Ascending aorta (tissue), 2 donors: Measurements from ENCODE around the gene VWA1. TPM values are rescaled to one million over a fixed set of nuclear protein-coding genes. Genes with fewer than 3 reads are reported as not detected.
"Not testable (repeated sequence)": the region's sequence is repeated elsewhere in the genome, so short reads cannot be mapped to it uniquely, and the experiment has no call there.

Experiments used
- DNase-seq, 2 donors: peaks; one replicate each; pipeline ENCODE4 v3.0.0-alpha.2; 2019; ENCODE audit warnings: low spot score in 2 of 2
- H3K27ac ChIP-seq, 2 donors: fragments of 200-600 bp; sonication (generic); one replicate each; pipeline ENCODE4 v1.5.1; 2016 to 2017; ENCODE audit warnings: mild to moderate bottlenecking in 1 of 2
- H3K27me3 ChIP-seq: fragments of 200-600 bp; sonication (generic); one replicate; pipeline ENCODE4 v1.5.1; 2017
- H3K36me3 ChIP-seq, 2 donors: fragments of 200-600 bp; sonication (generic); one replicate each; pipeline ENCODE4 v1.5.1; 2016
- H3K4me1 ChIP-seq, 2 donors: fragments of 200-600 bp; sonication (generic); one replicate each; pipeline ENCODE4 v1.5.1; 2016 to 2017; ENCODE audit warnings: mild to moderate bottlenecking in 1 of 2
- H3K4me3 ChIP-seq, 2 donors: fragments of 200-600 bp; sonication (generic); one replicate each; pipeline ENCODE4 v1.5.1; 2016 to 2017; ENCODE audit warnings: mild to moderate bottlenecking in 1 of 2
- H3K9me3 ChIP-seq, 2 donors: fragments of 200-600 bp; sonication (generic); one replicate each; pipeline ENCODE4 v1.5.1; 2016
- intact Hi-C: fragments of 100-400 bp; cut with DNase I; formaldehyde crosslinking; loops from one replicate; pipeline ENCODE4 v1.15.1; 2023
- total RNA-seq: library from RNA; depleted of rRNA; stranded (reverse); fragments of >200 nt; gene quantifications from one replicate; pipeline ENCODE4 v1.1.0, GENCODE V29; 2016
- TF ChIP-seq, protein P1 (sequence below), 3 experiments: fragments of 200-600 bp in 2 of 3; fragments of 450-650 bp in 1 of 3; sonication (generic) in 2 of 3; IDR thresholded peaks; one replicate each; pipeline ENCODE4 v1.5.1; 2016 to 2019; ENCODE audit warnings: antibody characterized with exemption in 3 of 3, mild to moderate bottlenecking in 1 of 3, moderate library complexity in 1 of 3

VWA1 gene
- total RNA-seq, 1 donor from 2014 or later: 79.0 TPM

DNA sequence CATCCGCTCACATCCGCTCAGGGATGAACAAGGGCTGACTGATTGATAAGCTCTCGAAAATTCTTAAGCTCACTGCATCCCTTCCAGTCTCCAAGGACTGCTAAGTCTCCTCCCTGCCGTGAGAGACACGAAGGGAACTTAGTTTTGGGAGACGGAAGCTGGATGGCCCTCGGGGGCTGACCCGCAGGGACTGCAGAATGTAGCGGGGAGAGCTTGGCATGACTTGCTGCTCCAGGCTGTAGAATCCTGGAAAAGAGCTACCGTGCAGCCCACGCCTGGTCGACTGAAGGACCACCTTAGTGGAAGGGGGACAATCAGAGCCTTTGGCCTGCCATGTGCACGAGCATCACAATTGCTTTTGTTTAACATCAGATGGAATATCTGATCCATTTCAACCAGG, 19.7 kb upstream of the VWA1 start:
- DNase-seq: no peak
- H3K4me3 ChIP-seq: no peak overlapping the region
- no peaks in the 10 kb centered on the region for H3K9me3 ChIP-seq
- TF ChIP-seq, protein P1, sequence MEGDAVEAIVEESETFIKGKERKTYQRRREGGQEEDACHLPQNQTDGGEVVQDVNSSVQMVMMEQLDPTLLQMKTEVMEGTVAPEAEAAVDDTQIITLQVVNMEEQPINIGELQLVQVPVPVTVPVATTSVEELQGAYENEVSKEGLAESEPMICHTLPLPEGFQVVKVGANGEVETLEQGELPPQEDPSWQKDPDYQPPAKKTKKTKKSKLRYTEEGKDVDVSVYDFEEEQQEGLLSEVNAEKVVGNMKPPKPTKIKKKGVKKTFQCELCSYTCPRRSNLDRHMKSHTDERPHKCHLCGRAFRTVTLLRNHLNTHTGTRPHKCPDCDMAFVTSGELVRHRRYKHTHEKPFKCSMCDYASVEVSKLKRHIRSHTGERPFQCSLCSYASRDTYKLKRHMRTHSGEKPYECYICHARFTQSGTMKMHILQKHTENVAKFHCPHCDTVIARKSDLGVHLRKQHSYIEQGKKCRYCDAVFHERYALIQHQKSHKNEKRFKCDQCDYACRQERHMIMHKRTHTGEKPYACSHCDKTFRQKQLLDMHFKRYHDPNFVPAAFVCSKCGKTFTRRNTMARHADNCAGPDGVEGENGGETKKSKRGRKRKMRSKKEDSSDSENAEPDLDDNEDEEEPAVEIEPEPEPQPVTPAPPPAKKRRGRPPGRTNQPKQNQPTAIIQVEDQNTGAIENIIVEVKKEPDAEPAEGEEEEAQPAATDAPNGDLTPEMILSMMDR (IDR thresholded peaks at IDR 0.05): no peak
- H3K27ac ChIP-seq: no peak overlapping the region
- no peaks in the 10 kb centered on the region for H3K36me3 ChIP-seq
- intact Hi-C loops: no loop called here
- H3K4me1 ChIP-seq: no peaks in the 10 kb centered on the region
- H3K27me3 ChIP-seq: no peaks in the 10 kb centered on the region

DNA sequence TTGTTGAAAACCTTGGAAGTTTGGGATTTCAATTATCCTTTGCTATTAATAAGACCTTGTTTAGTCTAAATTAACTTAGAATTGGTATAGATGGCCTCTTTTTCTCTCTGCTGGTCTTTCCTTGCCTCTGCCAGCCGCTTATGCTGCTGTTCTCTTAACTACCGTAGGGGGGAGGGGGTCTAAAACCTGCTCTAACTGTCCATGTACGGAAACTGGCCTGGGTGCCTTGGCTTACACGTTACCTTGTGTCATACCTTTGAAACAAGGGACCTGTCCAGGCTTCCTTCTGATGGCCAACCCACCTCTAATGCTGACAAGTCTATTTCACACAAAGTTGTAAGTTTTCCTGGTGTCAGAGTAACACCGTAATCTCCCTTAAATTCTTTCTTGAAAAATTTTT, 18.1 kb upstream of the VWA1 start:
- not testable (repeated sequence) for H3K36me3 ChIP-seq

DNA sequence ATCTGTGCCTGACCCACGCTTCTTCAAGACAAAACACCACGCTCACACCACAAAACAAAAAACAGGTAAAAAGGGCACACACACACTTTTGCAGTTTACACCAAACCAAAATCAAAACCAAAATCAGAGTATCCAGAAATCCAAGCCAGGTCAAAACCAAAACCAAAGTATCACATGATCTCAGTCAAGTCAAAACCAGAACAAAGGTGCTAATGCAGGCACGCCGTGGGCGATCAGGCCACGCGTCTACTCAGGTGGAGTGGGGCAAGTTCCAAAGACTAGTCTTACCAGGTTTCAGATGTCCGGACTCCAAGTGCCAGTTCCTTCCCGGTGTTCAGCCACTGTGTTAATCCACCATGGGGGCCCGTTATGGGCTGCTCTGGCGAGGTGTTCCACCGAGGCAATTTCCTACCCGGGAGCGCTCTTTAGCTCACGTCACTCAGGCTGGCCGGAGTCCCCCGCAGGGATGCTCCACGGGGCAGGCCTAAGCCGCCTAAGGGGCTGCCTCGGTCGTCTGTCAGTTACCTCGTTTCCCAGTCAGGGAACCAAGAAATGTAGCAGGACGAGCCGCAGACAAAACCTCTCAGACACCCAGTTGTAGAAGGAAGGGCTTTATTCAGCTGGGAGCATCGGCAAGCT, 17.5 kb upstream of the VWA1 start:
- H3K27me3 ChIP-seq, H3K36me3 ChIP-seq, H3K27ac ChIP-seq, DNase-seq, H3K4me1 ChIP-seq, H3K4me3 ChIP-seq, H3K9me3 ChIP-seq, intact Hi-C loops: not testable (repeated sequence)

More for the DNA sequence above, 18.1 kb upstream of the VWA1 start:
- H3K4me3 ChIP-seq, H3K4me1 ChIP-seq, H3K9me3 ChIP-seq, H3K27me3 ChIP-seq, H3K27ac ChIP-seq, DNase-seq, intact Hi-C loops: not testable (repeated sequence)

DNA sequence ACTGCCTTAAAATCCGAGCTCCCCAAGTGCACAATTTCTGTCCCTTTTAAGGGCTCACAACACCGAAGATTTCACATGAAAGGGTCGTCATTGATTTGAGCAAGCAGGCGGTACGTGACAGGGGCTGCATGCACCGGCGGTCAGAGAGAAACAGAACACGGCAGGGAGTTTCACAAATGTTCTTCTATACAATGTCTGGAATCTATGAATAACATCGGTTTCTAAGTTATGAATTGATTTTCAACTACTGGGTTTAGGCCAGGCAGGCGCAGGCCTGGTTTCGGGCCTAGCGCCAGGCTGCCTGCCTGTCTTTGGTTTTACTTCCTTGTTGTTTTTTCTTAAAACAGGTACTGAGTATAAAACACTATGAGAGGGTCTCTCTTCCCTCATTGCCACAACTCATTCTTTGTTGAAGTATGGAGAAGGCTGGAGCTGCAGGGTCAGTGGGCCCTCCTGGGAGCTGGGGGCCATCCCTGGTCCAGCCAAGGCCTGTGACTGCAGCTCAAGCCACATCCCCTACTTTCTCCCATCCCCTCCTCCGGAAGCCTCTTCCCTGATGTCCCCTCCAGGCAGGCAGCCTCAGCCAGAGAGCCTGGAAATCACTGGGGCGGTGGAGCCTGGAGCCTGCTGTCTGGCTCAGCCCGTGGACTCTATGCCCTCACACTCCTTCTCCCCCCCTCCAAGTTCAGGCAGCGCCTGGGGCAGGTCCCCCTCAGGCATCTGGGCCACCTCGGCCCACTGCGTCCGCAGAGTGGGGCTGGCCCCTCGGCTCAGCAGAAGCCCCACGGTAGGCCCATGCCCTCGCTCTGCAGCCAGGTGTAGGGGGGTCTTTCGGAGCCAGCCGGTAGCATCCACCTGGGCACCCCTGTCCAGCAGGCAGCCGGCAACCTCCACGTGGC, 16.8 kb upstream of the VWA1 start:
- no peak overlapping the region for H3K4me3 ChIP-seq
- H3K36me3 ChIP-seq: no peaks in the 10 kb centered on the region
- DNase-seq: no peak
- H3K27ac ChIP-seq: no peak overlapping the region
- H3K9me3 ChIP-seq: no peaks in the 10 kb centered on the region
- no peaks in the 10 kb centered on the region for H3K27me3 ChIP-seq
- intact Hi-C loops: no loop called here
- no peaks in the 10 kb centered on the region for H3K4me1 ChIP-seq
- TF ChIP-seq, protein P1 (IDR thresholded peaks at IDR 0.05): no peak

DNA sequence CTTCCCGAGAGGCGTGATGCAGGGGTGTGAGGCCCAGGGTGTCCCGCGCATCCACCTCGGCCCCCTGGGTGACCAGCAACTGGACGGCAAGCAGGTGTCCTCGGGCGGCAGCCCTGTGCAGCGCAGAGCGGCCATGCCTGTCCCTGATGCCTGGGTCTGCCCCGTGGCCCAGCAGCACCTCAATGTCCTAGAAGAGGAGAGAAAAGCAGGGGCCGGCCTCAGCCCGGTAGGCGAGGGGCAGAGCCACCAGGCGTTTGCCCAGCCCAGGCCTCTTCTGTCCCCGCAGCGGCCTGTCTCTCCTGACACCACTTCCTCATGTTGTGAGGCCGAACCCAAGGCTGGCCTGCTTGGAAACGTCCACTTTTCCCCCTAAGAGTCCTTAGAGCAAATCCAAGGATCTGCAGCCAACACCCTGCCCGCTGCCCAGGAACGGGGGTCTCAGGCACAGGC, 16.1 kb upstream of the VWA1 start:
- peak overlapping the region in 1 of 2 donors; percentile 47 for H3K4me3 ChIP-seq
- H3K4me1 ChIP-seq: no peaks in the 10 kb centered on the region
- no peaks in the 10 kb centered on the region for H3K36me3 ChIP-seq
- no peak for DNase-seq
- H3K27me3 ChIP-seq: no peaks in the 10 kb centered on the region
- intact Hi-C loops: no loop called here
- TF ChIP-seq, protein P1 (IDR thresholded peaks at IDR 0.05): no peak
- no peaks in the 10 kb centered on the region for H3K9me3 ChIP-seq
- H3K27ac ChIP-seq: no peak overlapping the region

DNA sequence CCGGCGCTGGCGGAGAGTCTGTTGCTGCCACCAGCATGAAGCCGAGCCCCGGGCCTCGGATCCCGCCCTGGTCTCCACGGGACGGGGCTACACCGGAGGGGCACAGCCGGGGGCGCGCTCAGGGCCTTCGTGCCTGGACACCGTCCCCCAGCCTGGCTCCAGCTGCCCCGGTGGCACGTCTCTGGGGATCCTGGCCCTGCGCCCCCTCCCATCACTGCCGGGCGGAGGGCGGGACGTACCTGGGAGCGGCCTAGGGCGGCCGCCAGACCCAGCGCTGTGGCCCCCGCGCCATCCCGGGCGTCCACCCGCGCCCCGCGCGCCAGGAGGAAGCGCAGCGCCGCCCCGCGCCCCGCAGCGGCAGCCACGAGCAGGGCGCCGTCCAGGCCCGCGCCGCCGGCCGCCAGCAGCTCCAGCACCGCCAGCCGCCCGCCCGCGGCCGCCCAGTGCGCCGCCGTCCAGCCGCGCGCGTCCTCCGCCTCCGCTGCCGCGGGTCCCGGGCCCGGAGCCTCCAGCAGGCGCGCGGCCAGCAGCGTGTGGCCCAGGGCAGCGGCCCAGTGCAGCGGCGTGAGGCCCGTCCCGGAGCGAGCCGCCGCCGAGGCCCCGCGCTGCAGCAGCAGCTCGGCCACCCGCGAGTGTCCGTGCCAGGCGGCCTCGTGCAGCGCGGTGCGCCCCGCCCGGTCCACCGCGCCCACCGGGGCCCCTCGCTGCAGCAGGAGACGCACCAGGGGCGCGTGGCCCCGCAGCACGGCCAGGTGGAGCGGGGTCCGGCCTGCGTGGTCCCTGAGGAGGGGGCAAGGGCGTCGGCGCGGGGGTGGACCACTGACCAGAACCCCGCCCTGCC, 15.5 kb upstream of the VWA1 start:
- DNase-seq: no peak
- no peaks in the 10 kb centered on the region for H3K36me3 ChIP-seq
- intact Hi-C loops: no loop called here
- no peak overlapping the region for H3K27ac ChIP-seq
- no peaks in the 10 kb centered on the region for H3K9me3 ChIP-seq
- TF ChIP-seq, protein P1 (IDR thresholded peaks at IDR 0.05): no peak
- no peaks in the 10 kb centered on the region for H3K4me1 ChIP-seq
- H3K4me3 ChIP-seq: peak overlapping the region; percentile 21 to 48
- H3K27me3 ChIP-seq: no peaks in the 10 kb centered on the region
